Activated B cell treated with CpG ODN at 0.5 μM for 24 hours (primary cell): Measurements from ENCODE around the gene CAMK1. TPM values are rescaled to one million over a fixed set of nuclear protein-coding genes. Genes with fewer than 3 reads are reported as not detected.

Experiments used
- ATAC-seq: fragments of 200-7000 bp; cut with Tn5 transposase; one replicate; pipeline ENCODE4 v1.10.0; 2021; ENCODE audit warnings: low read depth, mild to moderate bottlenecking, moderate library complexity
- CTCF ChIA-PET: fragments of 350-600 bp; sonication (Branson Sonifier 250); formaldehyde crosslinking; loops from one replicate; lab custom pipeline; 2021; ENCODE audit warnings: antibody characterized with exemption; lab: Charles Lee
- POLR2A ChIA-PET: fragments of 350-600 bp; sonication (Branson Sonifier 250); formaldehyde crosslinking; loops from one replicate; lab custom pipeline; 2021; ENCODE audit warnings: antibody characterized with exemption; lab: Charles Lee
- DNase-seq: peaks from one replicate; pipeline ENCODE4 v3.0.0; 2022
- H3K27ac Mint-ChIP-seq: one replicate; pipeline ENCODE4 v1.8.0; 2020; ENCODE audit warnings: mixed read lengths
- H3K27me3 Mint-ChIP-seq: one replicate; pipeline ENCODE4 v1.8.0; 2021; ENCODE audit warnings: mixed read lengths
- H3K36me3 Mint-ChIP-seq: one replicate; pipeline ENCODE4 v1.8.0; 2021; ENCODE audit warnings: low read depth, mixed read lengths
- H3K4me1 Mint-ChIP-seq: one replicate; pipeline ENCODE4 v1.8.0; 2021; ENCODE audit warnings: mixed read lengths
- H3K4me3 Mint-ChIP-seq: one replicate; pipeline ENCODE4 v1.8.0; 2020; ENCODE audit warnings: mild to moderate bottlenecking, mixed read lengths
- H3K9me3 Mint-ChIP-seq: one replicate; pipeline ENCODE4 v1.8.0; 2020; ENCODE audit warnings: mixed read lengths
- CTCF ChIP-seq: fragments of 200-600 bp; IDR thresholded peaks from one replicate; pipeline ENCODE4 v1.8.0; 2022; ENCODE audit warnings: antibody characterized with exemption, mild to moderate bottlenecking
- intact Hi-C: fragments of 100-400 bp; cut with micrococcal nuclease; formaldehyde crosslinking; loops from one replicate; pipeline ENCODE4 v1.15.1; 2024
- total RNA-seq: library from RNA; stranded (reverse); gene quantifications from 2 replicates; pipeline ENCODE4 v1.2.3, GENCODE V29; 2022

The CAMK1 gene
- total RNA-seq, 1 donor from 2014 or later, result 1.7 TPM

- DNase-seq, result no peak
- ChIA-PET CTCF (interaction anchor here (1.0 to 1.3 kb wide), 2 partner anchors 17 to 50 kb away, joined by 3 to 4 read pairs; partner anchors contain the start of gene OGG1), POLR2A (interaction anchor here (0.6 to 4.5 kb wide), 12 partner anchors 10 to 588 kb away, joined by 3 to 55 read pairs (median 6); partner anchors contain the start of genes ARPC4, CRELD1, EMC3 and MTMR14)
- peaks cover 39% of the 10 kb centered on the region for H3K4me1 Mint-ChIP-seq
- TF ChIP-seq CTCF, result no peak
- peaks cover 40% of the 10 kb centered on the region for H3K36me3 Mint-ChIP-seq
- peak overlapping the region; percentile 83 for H3K27ac Mint-ChIP-seq
- intact Hi-C loops, result loop anchor here (5.0 kb wide), 2 partner anchors 75 to 1985 kb away; no protein-coding TSS in a partner anchor
- ATAC-seq, result no peak
- H3K4me3 Mint-ChIP-seq, result peak overlapping the region; percentile 95
- H3K27me3 Mint-ChIP-seq, result no peaks in the 10 kb centered on the region
- no peaks in the 10 kb centered on the region for H3K9me3 Mint-ChIP-seq
These were observed 37.0 kb downstream of the CAMK1 start for GRCh38 chr3:9732740-9733115.

GRCh38 chr3:9732080-9732739 lies 37.5 kb downstream of the CAMK1 start:
- TF ChIP-seq CTCF, result no peak
- H3K36me3 Mint-ChIP-seq, result peaks cover 36% of the 10 kb centered on the region
- DNase-seq, result no peak
- H3K9me3 Mint-ChIP-seq, result no peaks in the 10 kb centered on the region
- intact Hi-C loops, result loop anchor here (5.0 kb wide), 2 partner anchors 75 to 1985 kb away; no protein-coding TSS in a partner anchor
- no peaks in the 10 kb centered on the region for H3K27me3 Mint-ChIP-seq
- H3K4me1 Mint-ChIP-seq, result peaks cover 44% of the 10 kb centered on the region
- no peak for ATAC-seq
- peak overlapping the region; percentile 83 for H3K27ac Mint-ChIP-seq
- H3K4me3 Mint-ChIP-seq, result peak overlapping the region; percentile 95
- POLR2A ChIA-PET, result interaction anchor here (0.6 to 4.5 kb wide), 16 partner anchors 10 to 588 kb away, joined by 3 to 55 read pairs (median 5); partner anchors contain the start of genes ARPC4, CRELD1, EMC3 and MTMR14
- CTCF ChIA-PET, result interaction anchor here (1.0 to 1.3 kb wide), 2 partner anchors 17 to 50 kb away, joined by 3 to 4 read pairs; partner anchors contain the start of gene OGG1

- H3K4me1 Mint-ChIP-seq, result peaks cover 48% of the 10 kb centered on the region
- peak; percentile 95 for ATAC-seq
- POLR2A ChIA-PET, result interaction anchor here (0.6 to 4.5 kb wide), 15 partner anchors 9 to 805 kb away, joined by 3 to 55 read pairs (median 7); partner anchors contain the start of genes ARPC4, CRELD1, EMC3 and MTMR14
- peak within 1 kb of the TSS; percentile 95 for H3K4me3 Mint-ChIP-seq
- no peaks in the 10 kb centered on the region for H3K9me3 Mint-ChIP-seq
- peaks cover 30% of the 10 kb centered on the region for H3K36me3 Mint-ChIP-seq
- H3K27ac Mint-ChIP-seq, result peak within 1 kb of the TSS; percentile 99
- peak; percentile 91 for DNase-seq
- no peak for TF ChIP-seq CTCF
- CTCF ChIA-PET, result interaction anchor here (1.4 kb wide), 1 partner anchor 228 kb away, joined by 7 read pairs; no protein-coding TSS in a partner anchor
- H3K27me3 Mint-ChIP-seq, result no peaks in the 10 kb centered on the region
- intact Hi-C loops, result loop anchor here (1.0 to 5.0 kb wide), 14 partner anchors 18 to 1986 kb away; partner anchors contain the start of genes EMC3, JAGN1, MTMR14 and OGG1
These were observed 38.3 kb downstream of the CAMK1 start, which contains the start of gene BRPF1 for GRCh38 chr3:9731206-9732079. Gene BRPF1 (plus strand): TSS chr3:9731735. CDS start chr3:9734141, 2,406 bp downstream.

GRCh38 chr3:9730657-9731205 lies 39.0 kb downstream of the CAMK1 start:
- Mint-ChIP-seq H3K27ac (peak overlapping the region; percentile 99), H3K4me1 (peaks cover 45% of the 10 kb centered on the region), H3K4me3 (peak overlapping the region; percentile 95), H3K9me3 (no peaks in the 10 kb centered on the region), H3K27me3 (no peaks in the 10 kb centered on the region), H3K36me3 (peaks cover 26% of the 10 kb centered on the region)
- DNase-seq (no peak), ATAC-seq (peak; percentile 42)
- ChIA-PET POLR2A (interaction anchor here (0.5 to 4.5 kb wide), 12 partner anchors 10 to 806 kb away, joined by 3 to 55 read pairs (median 8); partner anchors contain the start of genes ARPC4, CRELD1, MTMR14 and OGG1), CTCF (interaction anchor here (1.0 to 1.4 kb wide), 2 partner anchors 227 to 378 kb away, joined by 3 to 7 read pairs; no protein-coding TSS in a partner anchor)
- intact Hi-C loops, result loop anchor here (1.0 to 5.0 kb wide), 14 partner anchors 19 to 1987 kb away; partner anchors contain the start of genes EMC3, JAGN1, MTMR14 and OGG1
- TF ChIP-seq CTCF, result no peak
